ENCODE results near the gene DLG2. TPM values are rescaled to one million over a fixed set of nuclear protein-coding genes. Genes with fewer than 3 reads are reported as not detected.

Gene DLG2
- total and polyA plus RNA-seq, 9 of the 15 experiments (the other 6 are each of a cell fraction or from before 2014, with no cell fraction given) = 0.52 to 1.6 (median 0.95) TPM

- TF ChIP-seq IRF9 (tag; IDR thresholded peaks at IDR 0.05) = no peak
Observed at GRCh38 chr11:83709434-83709833, 1917.7 kb downstream of the DLG2 start (continued).

DNA sequence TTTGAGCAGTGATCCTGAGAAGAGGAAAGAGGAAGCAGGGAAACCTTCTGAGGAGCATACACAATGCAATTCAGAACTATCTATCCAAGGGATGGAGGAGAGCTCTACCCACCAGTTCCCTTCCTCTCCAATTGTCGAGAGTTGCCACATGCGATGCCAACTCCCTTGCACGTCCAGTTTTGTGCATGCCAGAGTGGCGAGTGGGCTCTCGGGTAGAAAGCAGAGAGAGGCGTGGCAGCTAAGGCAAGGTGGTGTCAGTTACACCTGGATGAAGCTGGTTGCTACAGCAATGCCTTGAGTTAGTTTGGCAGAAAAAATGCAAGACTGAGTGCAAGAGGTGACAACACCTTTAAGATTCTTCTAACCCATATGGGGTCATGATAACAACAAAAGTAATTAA, 1920.6 kb downstream of the DLG2 start:
- in situ Hi-C loops (cut with MboI) (no loop called here), intact Hi-C loops (cut with micrococcal nuclease) (no loop called here)
- H3K4me2 ChIP-seq (ENCODE audit: insufficient read depth, low read length) = no peak overlapping the region
- H2AFZ ChIP-seq (ENCODE audit: low read depth, low read length) = no peak overlapping the region
- ChIA-PET CTCF (ENCODE audit: low intra/inter-chr PET ratio) (no interaction called here), POLR2A (interaction anchor here (1.2 kb wide), 1 partner anchor 12 kb away, joined by 4 read pairs; no protein-coding TSS in a partner anchor)
- H3K9me3 ChIP-seq (replicated peaks; ENCODE audit: control insufficient read depth, insufficient read depth, low read depth, low read length) = no peaks in the 10 kb centered on the region
- no peaks in the 10 kb centered on the region for H3K79me2 ChIP-seq (ENCODE audit: control insufficient read depth, insufficient read depth, low read length)
- BruUV-seq (replicated peaks) = no TSS peak
- 4% methylated on average over 6 of the region's 6 CpGs for WGBS (ENCODE audit: insufficient coverage, low coverage, missing lambda C conversion rate)
- H3K36me3 ChIP-seq (ENCODE audit: control insufficient read depth, insufficient read depth, low read length) = no peaks in the 10 kb centered on the region
- H4K20me1 ChIP-seq (replicated peaks; ENCODE audit: control insufficient read depth, insufficient read depth, low read length) = no peaks in the 10 kb centered on the region
- H3K27me3 ChIP-seq (ENCODE audit: control insufficient read depth in 2 of 2, insufficient read depth in 2 of 2, low read length in 2 of 2) = no peaks in the 10 kb centered on the region
- H3K9ac ChIP-seq (ENCODE audit: insufficient read depth in 1 of 2, low read depth in 2 of 2, low read length in 2 of 2) = no peak overlapping the region
- H3K4me1 ChIP-seq (replicated peaks in 1 of 2; ENCODE audit: control insufficient read depth in 2 of 2, insufficient read depth in 2 of 2, low read length in 2 of 2) = no peaks in the 10 kb centered on the region
- no peak overlapping the region for H3K4me3 ChIP-seq
- no peak for ATAC-seq
- DNase-seq (ENCODE audit: extremely low read depth in 1 of 4, low spot score in 3 of 4) = no peak
- no peaks in the 10 kb centered on the region for H3K9me1 ChIP-seq (ENCODE audit: control insufficient read depth, insufficient read depth, low read length)
- no peak overlapping the region for H3K27ac ChIP-seq (ENCODE audit: extremely low read depth, low read depth, low read length)
- FAIRE-seq = no peak
- TF ChIP-seq, protein P1, sequence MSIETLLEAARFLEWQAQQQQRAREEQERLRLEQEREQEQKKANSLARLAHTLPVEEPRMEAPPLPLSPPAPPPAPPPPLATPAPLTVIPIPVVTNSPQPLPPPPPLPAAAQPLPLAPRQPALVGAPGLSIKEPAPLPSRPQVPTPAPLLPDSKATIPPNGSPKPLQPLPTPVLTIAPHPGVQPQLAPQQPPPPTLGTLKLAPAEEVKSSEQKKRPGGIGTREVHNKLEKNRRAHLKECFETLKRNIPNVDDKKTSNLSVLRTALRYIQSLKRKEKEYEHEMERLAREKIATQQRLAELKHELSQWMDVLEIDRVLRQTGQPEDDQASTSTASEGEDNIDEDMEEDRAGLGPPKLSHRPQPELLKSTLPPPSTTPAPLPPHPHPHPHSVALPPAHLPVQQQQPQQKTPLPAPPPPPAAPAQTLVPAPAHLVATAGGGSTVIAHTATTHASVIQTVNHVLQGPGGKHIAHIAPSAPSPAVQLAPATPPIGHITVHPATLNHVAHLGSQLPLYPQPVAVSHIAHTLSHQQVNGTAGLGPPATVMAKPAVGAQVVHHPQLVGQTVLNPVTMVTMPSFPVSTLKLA (conservative IDR thresholded peaks at IDR 0.05) = no peak
- TF ChIP-seq, protein P2, sequence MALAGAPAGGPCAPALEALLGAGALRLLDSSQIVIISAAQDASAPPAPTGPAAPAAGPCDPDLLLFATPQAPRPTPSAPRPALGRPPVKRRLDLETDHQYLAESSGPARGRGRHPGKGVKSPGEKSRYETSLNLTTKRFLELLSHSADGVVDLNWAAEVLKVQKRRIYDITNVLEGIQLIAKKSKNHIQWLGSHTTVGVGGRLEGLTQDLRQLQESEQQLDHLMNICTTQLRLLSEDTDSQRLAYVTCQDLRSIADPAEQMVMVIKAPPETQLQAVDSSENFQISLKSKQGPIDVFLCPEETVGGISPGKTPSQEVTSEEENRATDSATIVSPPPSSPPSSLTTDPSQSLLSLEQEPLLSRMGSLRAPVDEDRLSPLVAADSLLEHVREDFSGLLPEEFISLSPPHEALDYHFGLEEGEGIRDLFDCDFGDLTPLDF (CRISPR knock-in tag; IDR thresholded peaks at IDR 0.05) = no peak
- TF ChIP-seq CXXC5 (CRISPR knock-in tag; IDR thresholded peaks at IDR 0.05) (no peak), POLR2AphosphoS5 (IDR thresholded peaks at IDR 0.05; ENCODE audit: control insufficient read depth, insufficient read depth, low read depth, low read length) (no peak), SRF (CRISPR knock-in tag; IDR thresholded peaks at IDR 0.05) (no peak), BRD4 (IDR thresholded peaks at IDR 0.05) (no peak), THRAP3 (IDR thresholded peaks at IDR 0.05; ENCODE audit: borderline replicate concordance) (no peak), KAT7 (CRISPR knock-in tag; IDR thresholded peaks at IDR 0.05; ENCODE audit: borderline replicate concordance) (no peak)
- TF ChIP-seq, protein P3, sequence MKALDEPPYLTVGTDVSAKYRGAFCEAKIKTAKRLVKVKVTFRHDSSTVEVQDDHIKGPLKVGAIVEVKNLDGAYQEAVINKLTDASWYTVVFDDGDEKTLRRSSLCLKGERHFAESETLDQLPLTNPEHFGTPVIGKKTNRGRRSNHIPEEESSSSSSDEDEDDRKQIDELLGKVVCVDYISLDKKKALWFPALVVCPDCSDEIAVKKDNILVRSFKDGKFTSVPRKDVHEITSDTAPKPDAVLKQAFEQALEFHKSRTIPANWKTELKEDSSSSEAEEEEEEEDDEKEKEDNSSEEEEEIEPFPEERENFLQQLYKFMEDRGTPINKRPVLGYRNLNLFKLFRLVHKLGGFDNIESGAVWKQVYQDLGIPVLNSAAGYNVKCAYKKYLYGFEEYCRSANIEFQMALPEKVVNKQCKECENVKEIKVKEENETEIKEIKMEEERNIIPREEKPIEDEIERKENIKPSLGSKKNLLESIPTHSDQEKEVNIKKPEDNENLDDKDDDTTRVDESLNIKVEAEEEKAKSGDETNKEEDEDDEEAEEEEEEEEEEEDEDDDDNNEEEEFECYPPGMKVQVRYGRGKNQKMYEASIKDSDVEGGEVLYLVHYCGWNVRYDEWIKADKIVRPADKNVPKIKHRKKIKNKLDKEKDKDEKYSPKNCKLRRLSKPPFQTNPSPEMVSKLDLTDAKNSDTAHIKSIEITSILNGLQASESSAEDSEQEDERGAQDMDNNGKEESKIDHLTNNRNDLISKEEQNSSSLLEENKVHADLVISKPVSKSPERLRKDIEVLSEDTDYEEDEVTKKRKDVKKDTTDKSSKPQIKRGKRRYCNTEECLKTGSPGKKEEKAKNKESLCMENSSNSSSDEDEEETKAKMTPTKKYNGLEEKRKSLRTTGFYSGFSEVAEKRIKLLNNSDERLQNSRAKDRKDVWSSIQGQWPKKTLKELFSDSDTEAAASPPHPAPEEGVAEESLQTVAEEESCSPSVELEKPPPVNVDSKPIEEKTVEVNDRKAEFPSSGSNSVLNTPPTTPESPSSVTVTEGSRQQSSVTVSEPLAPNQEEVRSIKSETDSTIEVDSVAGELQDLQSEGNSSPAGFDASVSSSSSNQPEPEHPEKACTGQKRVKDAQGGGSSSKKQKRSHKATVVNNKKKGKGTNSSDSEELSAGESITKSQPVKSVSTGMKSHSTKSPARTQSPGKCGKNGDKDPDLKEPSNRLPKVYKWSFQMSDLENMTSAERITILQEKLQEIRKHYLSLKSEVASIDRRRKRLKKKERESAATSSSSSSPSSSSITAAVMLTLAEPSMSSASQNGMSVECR (CRISPR knock-in tag; IDR thresholded peaks at IDR 0.05) = no peak

All from K562 (cell line).